GM21737 (cell line): ENCODE data around the gene TWIST2.

Experiments used
- ATAC-seq: cut with Tn5 transposase; IDR thresholded peaks from one replicate; pipeline ENCODE4 v1.9.1; 2021; ENCODE audit warnings: mild to moderate bottlenecking, moderate library complexity; ENCODE audit not compliant: unreplicated experiment

TWIST2 gene

DNA sequence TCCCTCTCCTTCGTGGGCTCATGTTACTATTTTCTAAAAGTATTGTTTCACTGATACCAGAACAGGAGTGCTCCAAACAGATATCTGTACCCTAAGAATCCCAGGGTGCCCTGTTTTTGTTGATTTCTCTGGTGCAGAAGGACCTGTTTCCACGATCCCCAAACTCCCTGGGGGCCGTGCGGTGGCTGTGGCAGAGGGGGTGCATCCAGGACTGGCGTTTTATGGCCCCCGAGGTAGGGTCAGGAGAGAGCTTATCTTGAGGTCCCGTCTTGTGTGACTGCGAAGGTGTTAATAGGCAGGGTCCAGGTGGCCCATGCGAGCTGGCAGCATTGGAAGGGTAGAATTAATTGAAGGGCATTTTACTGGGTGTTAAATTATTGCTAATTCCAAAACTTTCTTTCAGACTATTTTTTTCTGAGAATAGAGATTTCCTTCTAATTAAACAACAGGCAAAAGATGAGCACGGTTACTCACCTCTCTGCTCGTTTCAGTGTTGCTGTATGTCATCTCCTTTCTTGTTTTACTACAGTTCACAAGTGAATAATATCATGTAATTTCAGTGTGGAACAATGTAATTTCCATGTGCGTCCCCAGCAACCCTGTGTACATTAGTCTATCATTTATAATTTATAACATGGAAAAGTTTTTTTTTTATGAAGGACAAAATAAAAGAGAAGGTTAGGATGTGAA is 8.2 kb downstream of the TWIST2 start:
- ATAC-seq: no peak

DNA sequence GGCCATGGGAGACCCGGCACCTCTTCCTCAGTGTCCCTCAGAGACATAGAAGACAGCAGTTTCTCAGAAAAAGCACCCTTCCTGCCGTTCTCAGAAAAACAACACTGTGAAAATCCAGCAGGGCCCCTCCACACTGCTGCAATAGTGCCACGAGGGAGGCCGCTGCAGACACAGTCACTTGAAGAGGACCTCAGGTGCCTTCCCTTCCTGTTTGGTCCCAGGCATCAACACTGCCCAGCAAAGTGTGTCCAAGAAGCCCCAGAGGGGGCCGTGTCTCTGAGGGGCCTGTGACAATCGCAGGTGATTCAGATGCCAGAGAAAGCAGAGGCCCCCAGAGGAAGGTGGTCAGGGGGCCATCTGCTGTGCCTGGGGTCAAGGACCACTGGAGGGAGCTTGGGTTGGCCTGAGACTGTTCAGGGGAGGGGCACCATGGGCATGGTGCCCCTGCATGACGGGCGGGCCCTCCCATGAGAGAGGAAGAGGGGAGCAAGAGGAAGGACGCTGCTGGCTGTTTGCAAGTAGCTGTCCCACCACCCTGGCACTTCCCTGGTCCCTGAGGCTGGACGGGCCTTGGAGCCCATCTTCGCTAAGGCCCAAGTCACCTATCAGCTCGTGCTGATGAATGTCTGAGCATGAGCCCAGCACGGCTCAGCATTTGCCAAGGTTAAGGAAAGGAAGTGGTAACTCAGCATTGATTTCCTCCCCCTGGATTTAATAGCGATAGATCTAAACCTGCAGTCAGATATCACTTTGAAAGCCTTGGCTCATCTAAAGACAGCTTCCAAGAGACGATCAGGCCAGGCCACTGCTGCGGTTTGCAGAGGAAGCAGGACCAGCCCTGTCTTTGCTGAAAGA is 9.1 kb downstream of the TWIST2 start:
- no peak for ATAC-seq

DNA sequence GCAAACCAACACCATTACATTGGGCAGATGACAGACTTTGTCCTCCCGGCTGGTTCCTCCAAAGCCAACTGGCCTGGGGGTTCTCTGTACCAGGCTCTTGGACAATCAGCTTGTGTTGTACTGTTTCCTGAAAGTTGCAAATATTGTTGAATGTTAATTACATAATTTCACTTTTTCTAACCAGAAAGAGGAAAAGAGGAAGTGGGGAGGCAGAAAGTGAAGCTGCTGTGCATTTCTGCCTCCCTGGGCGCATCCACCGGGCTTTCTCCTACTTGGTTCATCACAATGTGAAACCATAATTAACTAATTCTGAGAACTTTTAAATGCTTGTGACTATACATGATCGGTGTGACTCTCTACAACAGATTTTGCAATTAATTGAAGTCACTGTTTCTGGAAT is 10.1 kb downstream of the TWIST2 start:
- ATAC-seq: no peak

DNA sequence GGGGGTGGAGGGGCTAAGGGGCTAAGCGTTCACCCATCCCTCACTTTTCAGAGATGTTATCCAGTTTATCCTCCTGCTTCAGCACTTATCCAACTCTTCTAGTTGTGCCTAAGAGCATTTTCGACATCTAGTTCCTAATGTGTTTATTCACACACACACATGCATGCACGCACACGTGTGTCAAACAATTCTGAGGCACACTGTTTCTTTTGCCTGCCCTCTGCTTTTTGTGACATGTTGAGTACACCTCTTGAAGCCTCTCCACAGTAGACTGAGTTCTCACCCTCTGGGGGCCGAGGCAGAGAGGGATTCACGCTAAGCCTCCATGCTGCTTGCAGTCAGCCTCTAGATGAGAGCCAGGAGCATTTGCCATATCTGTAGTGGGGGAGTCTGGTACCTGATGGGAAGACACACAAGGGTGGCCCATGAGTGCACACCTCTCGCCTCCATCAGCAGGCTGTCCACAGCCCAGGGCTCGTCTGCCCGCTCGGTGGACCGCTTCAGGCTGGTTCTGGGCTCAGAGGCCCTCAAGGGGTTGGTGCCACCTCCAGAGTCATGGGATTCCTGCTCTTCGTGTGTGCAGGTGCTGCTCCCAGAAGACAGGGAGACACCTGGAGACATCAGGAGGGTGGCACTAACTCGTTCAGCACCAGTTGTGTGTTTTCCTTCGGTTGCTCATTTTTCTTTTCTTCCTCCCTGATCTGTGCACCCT is 11.9 kb downstream of the TWIST2 start:
- ATAC-seq: no peak

DNA sequence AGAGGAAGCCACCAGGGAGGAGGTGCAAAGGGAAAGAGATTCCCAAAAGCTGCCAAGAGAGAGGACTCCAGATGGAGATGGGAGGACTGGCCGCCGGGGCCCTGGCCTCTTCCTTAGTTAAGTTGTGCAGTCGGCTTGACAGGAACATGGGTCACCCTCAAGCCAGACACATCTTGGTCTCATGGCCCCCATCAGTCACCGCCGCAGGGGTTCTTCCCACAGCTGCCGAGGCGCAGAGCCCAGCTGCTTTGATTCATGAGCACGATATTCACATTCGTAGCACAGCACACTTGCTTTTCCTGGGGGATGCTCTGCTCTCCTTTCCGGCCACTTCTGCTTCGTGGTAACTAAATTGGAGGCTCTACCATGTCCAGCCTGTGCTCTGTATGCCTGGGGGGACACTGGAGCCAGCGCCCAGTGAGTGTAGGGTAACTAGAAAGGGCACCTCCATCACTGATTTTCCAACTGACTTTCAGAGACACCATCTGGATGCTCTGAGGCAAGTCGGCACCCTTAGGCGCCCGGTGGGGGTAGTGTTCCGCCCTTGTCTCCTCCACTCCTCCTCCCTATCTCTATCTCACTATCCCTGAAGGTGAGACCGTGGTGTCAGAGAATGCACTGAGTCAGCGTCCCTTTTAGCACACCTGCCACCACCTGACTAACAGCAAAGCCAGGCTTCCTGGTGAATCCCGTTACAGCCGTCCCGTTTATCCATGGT is 13.3 kb downstream of the TWIST2 start:
- ATAC-seq: no peak

DNA sequence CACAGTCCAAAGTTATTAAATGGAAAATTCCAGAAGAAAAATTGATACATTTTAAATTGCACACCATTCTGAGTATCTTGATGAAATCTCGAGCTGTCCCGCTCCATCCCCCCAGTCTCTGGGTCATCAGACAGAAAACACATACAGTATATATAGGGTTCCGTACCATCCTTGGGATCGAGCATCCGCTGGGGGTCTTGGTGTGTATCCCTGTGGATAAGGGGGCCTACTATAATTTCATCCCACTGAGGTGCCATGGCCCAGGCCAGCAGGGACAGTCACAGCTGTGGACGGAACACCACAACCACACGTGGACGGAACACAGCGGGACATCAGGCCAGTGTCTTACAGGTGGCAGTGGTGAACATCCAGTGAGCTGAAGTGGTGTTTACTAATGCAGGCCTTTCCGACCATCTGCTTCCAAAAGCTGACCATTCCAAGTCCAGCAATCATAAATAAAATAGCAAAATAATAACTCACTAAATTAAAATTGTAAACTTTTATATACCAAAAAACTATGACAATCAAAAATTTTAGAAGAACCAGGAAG is 14.0 kb downstream of the TWIST2 start:
- no peak for ATAC-seq

DNA sequence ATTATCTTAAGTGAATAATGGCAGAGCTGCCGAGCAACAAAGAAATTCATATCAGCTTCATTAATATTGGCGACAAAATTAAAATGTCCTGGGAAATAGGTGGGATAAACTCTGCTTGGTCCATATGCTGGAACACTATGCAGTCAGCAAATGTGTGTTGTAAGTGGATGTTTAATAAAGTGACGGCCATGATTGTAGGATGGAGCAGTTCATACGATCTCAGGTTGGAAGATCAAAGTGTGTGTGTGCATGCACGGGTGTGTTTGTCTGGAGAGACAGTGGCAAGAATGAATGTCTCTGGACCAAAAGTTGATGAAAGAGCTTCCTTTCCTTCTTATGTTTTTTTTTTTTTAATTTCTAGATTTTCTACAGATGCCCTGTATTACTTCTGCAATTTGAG is 14.8 kb downstream of the TWIST2 start:
- no peak for ATAC-seq

DNA sequence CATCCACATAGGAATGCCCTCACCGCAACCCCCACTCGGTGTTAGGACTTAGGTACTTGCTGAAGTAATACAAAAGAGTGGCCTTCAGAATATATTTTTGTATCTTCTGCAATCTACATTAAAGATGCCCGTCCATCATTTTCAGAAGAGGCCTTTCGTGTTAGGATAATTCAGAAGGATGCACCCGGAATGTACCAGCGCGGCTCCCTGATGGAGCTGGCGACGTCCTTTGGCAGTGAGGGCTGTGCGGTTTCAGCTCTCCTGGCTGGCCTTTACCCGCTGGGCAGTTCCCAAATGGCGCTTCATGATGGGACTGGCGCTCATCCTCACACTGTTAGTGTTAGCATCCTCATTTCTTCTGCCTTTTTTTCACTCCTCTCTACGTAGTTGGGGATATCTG is 15.3 kb downstream of the TWIST2 start:
- ATAC-seq: no peak

DNA sequence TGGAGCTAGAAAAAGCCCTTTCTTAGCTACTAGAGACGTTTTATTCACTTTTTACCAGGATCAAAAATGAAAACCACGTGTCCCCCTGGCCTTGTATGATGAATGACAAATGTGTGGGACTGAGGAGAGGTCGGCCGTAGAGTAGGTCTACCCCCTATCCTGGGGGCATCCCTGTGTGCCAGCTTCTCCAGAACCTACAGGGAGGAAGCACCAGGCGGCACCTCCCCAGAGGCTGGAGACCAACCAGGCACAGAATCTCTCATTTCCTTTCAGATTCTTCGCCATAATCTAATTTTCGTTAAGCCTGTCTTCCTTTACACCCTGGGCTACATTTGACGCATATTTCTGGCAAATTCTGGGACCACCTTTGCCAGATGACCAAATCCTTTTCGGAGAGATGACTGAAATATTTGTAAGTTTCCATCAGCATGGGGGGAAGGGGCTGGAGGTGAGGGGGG is 15.9 kb downstream of the TWIST2 start:
- no peak for ATAC-seq

DNA sequence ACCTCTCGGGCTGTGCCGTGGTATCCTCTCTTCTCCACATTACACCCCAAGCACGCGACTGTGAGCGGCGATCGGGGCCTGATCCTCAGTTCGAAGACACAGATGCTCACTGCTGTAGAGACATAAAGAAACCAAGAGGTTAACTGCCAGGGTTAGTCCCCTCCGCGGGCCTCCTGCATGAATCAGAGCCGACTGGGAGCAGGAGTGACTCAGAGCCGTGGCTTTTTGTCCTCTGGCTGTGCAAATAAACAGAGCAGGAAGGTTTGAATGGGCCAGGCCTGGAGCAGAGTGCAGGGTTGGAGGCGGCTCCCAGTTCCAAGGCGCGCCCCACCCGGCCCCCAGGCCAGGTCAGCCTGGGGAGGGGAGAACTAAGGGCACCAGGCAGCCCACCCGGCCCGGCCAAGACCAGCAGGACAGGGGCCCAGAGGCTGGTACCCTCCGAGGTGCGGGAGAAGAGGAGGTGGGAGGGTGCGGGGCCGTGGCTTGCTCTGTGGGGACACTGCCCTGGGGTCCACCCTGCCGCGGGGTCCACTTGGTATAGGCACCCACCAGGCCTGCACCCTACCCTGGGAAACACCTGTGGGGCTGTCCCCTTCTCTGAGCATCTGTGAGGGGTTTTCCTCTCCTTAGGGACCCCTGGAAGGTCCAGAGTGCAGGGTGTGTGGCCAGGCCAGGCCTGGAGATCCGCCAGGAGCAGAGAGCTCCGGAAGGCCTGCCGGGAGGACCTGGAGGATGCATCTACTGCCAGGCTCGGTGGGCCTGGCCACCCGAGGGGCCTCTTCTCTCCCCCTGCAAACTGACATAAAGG is 16.5 kb downstream of the TWIST2 start:
- ATAC-seq: no peak

DNA sequence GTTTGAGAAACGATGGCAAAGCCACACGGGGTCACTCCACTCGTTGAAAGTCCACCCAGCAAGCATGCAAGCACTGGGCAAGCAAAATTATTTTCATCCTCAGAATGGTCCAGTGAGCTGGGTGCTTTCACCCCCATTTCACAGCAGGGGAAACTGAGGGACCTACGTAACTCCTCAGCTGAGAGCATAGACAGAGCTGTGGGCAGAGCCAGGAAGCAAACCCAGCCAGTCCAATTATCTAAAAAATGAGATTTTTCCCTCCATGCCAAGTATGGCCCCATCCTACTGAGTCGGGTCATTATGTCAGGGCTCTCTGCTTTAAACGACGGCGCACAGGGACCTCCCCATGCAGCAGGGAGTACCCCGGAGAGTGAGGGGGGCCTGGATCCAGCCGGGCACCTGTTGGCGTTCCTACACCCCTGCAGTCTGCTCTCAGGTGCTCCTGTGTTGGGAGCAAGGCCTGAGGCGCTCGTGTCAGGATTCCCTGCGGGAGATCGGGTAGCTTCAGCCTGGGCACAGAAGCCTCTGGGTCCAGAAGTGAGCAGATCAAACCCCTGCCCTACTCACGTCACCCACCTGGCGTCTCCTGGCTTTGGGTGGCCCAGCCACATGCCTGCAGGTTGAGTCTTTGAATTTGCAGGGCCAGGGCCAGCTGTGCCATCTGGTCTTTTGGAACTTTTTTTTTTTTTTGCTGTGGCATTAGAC is 17.3 kb downstream of the TWIST2 start:
- no peak for ATAC-seq

DNA sequence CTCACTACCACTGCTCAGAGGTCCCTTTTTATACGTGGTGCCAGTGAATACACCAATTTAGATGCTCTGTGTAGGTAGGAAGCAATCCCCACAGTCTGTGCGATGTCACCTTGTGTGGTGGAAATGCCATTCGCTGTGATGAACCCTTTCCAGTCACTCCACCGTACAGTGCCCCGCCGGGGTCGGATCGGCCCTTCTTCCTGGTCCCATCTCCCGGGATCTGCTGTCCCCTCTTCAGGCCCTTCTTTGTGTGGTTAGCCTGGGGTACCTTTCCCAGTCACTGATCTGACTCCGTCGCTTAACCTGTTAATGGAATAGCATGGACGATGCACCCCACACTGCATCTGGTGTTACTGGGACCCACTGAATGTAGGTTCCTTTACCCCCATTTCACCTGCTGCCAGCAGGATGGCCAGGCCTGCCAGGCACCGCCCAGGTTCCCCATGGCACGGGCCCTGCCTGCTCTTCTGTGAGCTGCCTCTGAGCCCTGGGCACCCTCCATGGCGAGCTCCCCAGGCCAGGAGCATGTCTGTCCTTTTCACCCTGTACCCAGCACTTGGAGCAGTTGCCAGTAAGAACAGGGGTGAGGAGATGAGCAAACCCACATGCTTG is 18.0 kb downstream of the TWIST2 start:
- ATAC-seq: no peak

DNA sequence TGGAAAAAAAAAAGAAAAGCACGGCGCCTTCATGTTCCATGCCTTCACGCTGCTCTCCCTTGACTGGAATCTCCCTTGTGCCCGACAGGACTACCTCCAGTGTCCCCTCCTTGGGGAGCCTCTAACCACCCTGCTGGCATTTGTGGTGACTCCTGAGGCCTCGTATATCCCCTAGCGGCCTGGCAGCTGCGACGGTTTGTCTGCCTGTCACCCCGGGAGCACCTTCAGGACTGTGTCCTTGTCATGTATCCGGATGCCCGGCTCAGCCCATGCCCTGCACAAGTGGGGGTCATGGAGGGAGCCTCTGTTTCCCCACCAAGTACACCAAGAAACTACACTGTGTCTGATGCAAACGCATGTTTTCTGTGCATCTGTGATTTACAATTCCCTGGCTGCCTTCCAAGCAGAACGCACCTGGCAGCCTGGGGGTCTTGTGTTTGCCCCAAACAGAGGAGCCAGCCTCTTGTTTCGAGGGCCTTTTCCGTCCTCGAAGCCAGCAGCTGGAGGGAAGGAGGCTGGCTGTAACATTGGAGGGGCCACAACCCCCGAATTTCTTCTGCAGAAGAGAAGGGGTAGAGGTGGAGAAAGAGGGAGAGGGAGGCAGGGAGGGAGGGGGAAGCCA is 18.9 kb downstream of the TWIST2 start:
- ATAC-seq: no peak

DNA sequence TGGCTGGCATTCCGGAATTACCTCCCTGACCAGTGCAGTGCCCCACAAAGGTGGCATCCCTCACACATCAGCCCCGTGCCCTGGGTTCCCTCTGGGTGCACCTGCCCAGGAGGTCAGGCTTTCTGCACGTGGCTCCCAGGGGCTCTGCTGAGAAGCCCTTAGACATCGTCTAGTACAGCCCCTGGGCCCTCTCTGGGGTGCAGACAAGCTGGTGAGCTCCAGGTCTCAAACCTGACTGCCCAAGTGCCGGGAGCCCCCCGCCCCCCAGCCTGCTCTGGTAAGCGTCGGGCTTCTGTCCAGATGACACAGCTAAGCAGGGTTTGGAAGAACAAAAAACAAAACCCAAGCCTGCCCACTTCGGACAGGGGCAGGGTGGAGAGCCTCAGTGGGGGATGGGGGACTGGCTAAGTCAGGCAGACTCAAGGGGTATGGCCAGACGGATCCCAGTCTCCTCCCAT is 20.2 kb downstream of the TWIST2 start:
- no peak for ATAC-seq

DNA sequence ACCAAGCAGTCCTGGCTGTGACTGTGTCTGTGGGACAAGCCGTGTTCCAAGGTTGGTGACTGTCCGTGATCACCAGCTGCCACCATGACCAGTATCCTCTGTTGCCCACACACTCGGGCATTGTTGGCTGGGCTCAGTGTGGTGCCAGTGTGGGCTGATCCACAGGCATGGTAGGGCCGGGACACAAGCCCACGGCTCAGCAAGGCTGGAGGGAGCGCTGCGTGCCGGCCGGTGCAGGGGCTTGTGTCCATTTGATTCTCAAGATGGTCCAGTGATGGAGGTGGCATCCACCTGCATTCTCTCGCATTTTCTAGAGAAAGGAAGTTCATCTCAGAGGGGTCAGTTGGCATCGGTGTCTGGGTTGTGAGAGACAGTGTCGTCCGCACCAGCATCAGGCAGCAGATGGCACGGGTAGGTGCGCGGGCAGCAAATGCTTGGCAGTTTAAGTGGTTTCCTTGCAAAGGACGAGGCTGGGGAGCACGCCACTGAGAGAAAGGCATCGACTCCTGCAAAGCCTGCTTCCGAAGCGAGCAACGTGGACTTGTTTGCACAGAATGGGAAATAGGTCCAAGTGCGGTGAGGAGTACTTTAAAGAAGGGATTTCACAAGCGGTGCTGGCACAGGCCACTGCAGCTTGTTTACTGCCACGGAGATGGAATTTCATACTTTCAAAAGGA is 20.9 kb downstream of the TWIST2 start:
- ATAC-seq: no peak

DNA sequence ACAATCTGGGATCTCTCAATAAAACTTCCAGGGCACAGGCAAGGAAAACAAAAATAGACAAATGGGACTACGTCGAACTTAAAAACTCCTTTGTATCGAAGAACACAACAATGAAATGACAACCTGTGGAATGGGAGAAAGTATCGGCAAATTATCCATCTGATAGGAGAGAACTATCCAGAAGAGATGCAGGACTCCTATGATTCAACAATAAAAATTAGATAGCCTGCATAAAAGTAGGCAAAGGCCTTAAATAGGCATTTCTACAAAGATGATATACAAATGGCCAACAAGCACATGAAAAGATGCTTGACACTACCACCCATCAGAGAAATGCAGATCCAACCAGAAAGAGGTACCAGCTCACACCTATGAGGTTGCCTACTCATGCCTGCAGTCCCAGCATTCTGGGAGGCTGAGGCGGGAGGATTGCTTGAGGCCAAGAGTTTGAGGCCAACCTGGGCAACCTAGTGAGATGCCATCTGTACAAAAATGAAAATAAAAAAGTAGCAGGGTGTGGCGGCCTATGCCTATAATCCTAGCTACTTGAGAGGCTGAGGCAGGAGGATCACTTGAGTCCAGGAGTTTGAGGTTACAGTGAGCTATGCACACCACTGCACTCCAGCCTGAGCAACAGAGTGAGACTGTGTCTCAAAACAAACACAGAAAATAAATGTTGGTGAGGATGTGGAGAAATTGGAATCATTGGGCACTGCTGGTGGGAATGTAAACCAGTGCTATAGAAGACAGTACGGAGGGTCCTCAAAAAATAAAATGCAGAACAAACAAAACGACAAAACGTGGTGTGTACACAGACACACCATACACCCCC is 21.6 kb downstream of the TWIST2 start:
- no peak for ATAC-seq

DNA sequence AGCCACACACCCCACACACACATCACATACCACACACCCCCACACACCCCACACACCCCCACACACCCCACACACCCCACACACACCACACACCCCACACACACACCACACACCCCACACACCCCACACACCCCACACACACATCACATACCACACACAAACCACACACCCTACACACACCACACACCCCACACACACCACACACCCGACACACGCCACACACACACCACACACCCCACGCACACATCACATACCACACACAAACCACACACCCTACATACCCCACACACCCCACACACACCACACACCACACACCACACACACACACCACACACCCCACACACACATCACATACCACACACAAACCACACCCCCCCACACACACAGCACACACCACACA is 22.4 kb downstream of the TWIST2 start:
- ATAC-seq: no peak
